MG63 (cell line): ENCODE measurements around the gene PANX3. TPM values are rescaled to one million over a fixed set of nuclear protein-coding genes. Genes with fewer than 3 reads are reported as not detected.

Experiments
- DNase-seq: peaks from one replicate; pipeline ENCODE4 v3.0.0-alpha.2; 2020
- H3K27me3 ChIP-seq: fragments of 250-450 bp; sonication (Bioruptor Pico); 2 replicates; pipeline ENCODE4 v1.5.1; 2020; ENCODE audit warnings: mild to moderate bottlenecking, moderate library complexity
- H3K36me3 ChIP-seq: fragments of 250-450 bp; sonication (Bioruptor Pico); 2 replicates; pipeline ENCODE4 v1.5.1; 2020; ENCODE audit warnings: mild to moderate bottlenecking, moderate library complexity
- H3K4me3 ChIP-seq: fragments of 250-450 bp; sonication (Bioruptor Pico); 2 replicates; pipeline ENCODE4 v1.5.1; 2020; ENCODE audit warnings: mild to moderate bottlenecking, moderate library complexity
- H3K9me3 ChIP-seq: fragments of 250-450 bp; sonication (Bioruptor Pico); 2 replicates; pipeline ENCODE4 v1.5.1; 2020; ENCODE audit warnings: mild to moderate bottlenecking, moderate library complexity
- total RNA-seq: library from RNA; depleted of rRNA; stranded (reverse); fragments of >200 nt; shearing (Covaris generic); gene quantifications from 2 replicates; pipeline ENCODE4 v1.2.3, GENCODE V29; 2014; ENCODE audit warnings: low replicate concordance; rRNA removed

The PANX3 gene, protein sequence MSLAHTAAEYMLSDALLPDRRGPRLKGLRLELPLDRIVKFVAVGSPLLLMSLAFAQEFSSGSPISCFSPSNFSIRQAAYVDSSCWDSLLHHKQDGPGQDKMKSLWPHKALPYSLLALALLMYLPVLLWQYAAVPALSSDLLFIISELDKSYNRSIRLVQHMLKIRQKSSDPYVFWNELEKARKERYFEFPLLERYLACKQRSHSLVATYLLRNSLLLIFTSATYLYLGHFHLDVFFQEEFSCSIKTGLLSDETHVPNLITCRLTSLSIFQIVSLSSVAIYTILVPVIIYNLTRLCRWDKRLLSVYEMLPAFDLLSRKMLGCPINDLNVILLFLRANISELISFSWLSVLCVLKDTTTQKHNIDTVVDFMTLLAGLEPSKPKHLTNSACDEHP
- not detected in 2 replicates for total RNA-seq

DNA sequence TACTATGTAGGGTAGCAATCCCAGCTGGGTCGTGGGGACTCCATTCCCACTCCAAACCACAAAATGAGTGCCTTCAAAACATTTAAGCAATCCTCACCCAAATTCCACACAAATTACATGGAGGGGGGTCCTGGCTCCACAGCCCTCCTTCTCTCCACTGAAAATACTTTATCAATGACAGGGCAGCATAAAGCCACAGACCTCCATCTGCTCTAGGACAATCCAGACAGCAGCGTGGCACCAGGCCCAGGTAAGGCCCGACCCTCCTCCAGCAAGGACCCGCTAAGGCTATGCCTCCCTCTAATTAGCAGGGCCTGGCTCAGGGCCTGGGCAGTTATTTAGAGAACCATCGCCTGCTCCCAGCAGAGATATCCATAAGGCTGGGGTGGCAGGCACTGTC lies at the start of gene PANX3:
Gene PANX3 (plus strand): TSS at position 365 of the 400 bp plus-strand sequence. CDS start 129 bp downstream, outside the sequence.
- no peaks in the 10 kb centered on the region for H3K9me3 ChIP-seq
- no peak for DNase-seq

DNA sequence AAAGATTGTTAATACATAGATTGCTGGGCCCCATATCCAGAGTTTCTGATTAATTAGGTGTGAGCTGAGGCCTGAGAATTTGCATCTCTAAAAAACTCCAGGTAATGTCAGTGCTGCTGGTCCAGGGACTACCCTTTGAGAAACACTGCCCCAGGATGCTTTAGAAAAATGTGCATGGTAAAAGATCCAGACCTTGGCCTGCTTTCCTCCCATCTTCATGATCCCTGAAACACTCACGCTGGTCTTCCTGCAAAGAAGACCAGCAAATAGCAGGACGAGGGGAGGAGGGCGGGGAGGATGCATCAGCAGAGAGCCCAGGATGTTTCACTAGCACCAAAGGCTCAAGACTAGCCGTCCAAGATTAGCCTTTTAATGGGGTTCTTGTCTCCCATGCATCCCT lies 41.5 kb upstream of the PANX3 start, which contains the start of gene OR8A1:
Gene OR8A1 (plus strand): TSS at position 301 of the 400 bp plus-strand sequence. CDS start 123 bp downstream, outside the sequence.
- Histone ChIP-seq H3K9me3 (no peaks in the 10 kb centered on the region), H3K27me3 (no peaks in the 10 kb centered on the region; the same call in none of the 2 replicates), H3K4me3 (no peak within 1 kb of the TSS), H3K36me3 (no peaks in the 10 kb centered on the region)
- DNase-seq = no peak

More for the DNA sequence above, at the start of gene PANX3:
- Histone ChIP-seq H3K4me3 (no peak within 1 kb of the TSS), H3K36me3 (no peaks in the 10 kb centered on the region), H3K27me3 (0 out of 2 replicates have a peak, but pooled peaks cover 2% of the 10 kb centered on the region)

DNA sequence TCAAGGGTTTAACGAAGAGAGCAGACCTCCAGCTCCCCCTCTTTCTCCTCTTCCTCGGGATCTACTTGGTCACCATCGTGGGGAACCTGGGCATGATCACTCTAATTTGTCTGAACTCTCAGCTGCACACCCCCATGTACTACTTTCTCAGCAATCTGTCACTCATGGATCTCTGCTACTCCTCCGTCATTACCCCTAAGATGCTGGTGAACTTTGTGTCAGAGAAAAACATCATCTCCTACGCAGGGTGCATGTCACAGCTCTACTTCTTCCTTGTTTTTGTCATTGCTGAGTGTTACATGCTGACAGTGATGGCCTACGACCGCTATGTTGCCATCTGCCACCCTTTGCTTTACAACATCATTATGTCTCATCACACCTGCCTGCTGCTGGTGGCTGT lies 41.1 kb upstream of the PANX3 start:
- Histone ChIP-seq H3K4me3 (no peak overlapping the region), H3K9me3 (no peaks in the 10 kb centered on the region), H3K36me3 (no peaks in the 10 kb centered on the region), H3K27me3 (no peaks in the 10 kb centered on the region; the same call in none of the 2 replicates)
- DNase-seq = no peak

DNA sequence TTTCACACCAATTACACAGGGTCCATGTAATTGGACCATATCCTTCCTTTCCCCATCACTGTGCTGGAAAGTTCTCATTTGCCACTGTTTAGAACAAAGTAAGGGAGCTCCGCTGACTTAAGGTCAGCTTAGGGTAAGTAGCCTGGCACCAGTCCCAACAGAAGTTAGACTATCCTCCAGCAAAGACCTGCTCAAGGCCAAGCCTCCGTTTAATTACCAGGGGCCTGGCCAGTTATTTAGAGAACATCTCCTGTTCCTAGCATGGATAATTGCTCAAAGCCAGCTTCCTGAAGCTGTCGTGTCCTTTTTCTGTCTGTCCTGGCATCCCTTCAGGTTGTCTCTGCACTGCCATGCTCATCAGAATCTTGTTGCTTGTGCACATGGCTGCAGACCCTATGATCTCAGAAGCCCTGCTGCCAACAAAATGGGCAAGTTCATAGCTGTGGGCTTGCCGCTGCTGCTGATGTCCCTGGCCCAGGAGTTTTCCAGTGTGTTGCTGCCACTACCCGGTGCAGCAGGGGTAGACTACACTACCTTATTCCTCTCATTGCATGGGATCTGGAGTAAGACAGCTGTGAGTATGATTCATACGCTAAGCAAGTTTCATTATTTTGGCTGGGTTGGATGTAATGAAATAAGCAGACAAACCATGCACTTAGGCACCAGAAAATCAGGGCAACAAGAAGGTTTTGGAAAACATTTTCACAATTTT lies 33.4 kb upstream of the PANX3 start:
- Histone ChIP-seq H3K4me3 (no peak overlapping the region), H3K9me3 (no peaks in the 10 kb centered on the region), H3K27me3 (no peaks in the 10 kb centered on the region; the same call in 1 of the 2 replicates), H3K36me3 (no peaks in the 10 kb centered on the region)
- DNase-seq = peak; percentile 6

DNA sequence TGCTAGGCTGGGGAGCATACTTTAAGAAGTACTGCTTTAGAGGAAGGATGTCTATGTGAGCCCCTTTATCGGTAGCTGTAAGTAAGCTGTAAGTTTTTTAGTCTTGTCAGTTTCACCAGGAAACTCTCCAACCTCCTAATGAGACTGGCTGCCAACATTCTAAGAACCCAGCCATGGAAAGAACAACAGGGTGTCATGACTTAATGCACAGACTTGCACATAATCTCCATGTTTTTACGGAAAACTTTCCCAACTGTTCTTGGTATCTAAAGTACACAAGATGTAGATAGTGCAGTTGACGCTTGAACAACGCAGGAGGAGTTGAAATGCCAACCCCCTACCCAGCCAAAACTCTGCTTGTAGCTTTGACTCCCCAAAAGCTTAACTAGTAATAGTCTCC lies 32.5 kb upstream of the PANX3 start:
- Histone ChIP-seq H3K36me3 (no peaks in the 10 kb centered on the region), H3K9me3 (no peaks in the 10 kb centered on the region), H3K4me3 (no peak overlapping the region), H3K27me3 (no peaks in the 10 kb centered on the region)
- DNase-seq = no peak

DNA sequence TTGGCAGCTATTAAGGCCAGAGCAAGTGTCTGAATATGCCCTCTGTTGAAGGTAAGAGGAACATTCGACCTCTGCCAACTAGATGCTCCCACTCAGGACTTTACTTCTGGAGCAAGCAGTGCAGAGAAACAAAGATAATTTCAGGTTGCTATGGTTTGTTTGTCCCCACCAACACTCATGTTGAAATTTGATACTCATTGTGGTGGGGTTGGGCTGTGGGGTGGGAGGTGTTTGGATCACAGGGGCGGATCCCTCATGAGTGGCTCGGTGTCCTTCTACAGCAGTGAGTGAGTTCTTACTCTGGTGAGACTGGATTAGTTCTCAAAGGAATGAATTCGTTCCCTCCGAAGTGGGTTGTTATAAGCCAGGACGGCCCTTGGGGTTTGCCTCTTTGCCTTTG lies 29.4 kb upstream of the PANX3 start:
- DNase-seq = no peak

DNA sequence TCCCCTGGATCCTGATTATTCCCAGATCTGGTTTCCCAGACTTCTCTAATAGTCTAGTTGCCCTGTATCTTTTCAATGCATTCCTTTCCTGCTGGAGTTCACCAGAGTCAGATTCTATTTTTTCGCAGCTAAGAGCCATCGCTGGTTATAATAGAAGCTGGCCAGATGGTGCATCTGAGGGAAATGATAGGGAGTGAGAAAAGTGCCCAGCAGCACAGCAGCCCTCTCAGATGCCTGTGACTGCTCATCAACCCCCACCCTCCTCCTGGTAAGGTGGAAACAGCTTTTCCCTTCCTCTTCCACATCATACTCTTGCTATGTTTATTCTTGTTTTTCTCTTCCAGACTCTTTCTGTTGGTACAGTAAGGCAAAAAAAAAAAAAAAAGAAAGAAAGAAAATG lies 28.7 kb upstream of the PANX3 start:
- no peak for DNase-seq
- Histone ChIP-seq H3K36me3 (no peaks in the 10 kb centered on the region), H3K27me3 (no peaks in the 10 kb centered on the region), H3K4me3 (no peak overlapping the region), H3K9me3 (no peaks in the 10 kb centered on the region)

More for the DNA sequence above, 29.4 kb upstream of the PANX3 start:
- Histone ChIP-seq H3K27me3 (no peaks in the 10 kb centered on the region), H3K9me3 (no peaks in the 10 kb centered on the region), H3K36me3 (no peaks in the 10 kb centered on the region), H3K4me3 (no peak overlapping the region)

DNA sequence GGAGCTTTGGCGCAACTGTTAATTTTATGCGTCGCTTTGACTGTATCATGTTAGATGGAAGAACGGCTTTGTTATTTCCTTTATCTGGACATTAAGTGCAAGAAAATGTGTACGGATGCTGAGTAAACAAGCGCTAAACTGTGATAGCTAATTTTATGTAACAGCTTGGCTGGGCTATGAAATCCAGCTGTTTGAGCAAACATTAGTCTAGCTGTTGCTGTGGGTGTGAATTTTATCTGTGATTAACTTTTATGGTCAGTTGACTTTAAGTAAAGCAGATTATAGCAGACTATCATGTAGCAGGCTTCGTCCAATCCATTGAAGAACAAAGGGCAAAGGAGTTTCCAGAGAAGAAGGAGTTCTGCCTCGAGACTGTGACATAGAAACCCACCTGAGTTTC lies 27.4 kb upstream of the PANX3 start:
- Histone ChIP-seq H3K36me3 (no peaks in the 10 kb centered on the region), H3K9me3 (no peaks in the 10 kb centered on the region), H3K27me3 (no peaks in the 10 kb centered on the region), H3K4me3 (no peak overlapping the region)
- no peak for DNase-seq

DNA sequence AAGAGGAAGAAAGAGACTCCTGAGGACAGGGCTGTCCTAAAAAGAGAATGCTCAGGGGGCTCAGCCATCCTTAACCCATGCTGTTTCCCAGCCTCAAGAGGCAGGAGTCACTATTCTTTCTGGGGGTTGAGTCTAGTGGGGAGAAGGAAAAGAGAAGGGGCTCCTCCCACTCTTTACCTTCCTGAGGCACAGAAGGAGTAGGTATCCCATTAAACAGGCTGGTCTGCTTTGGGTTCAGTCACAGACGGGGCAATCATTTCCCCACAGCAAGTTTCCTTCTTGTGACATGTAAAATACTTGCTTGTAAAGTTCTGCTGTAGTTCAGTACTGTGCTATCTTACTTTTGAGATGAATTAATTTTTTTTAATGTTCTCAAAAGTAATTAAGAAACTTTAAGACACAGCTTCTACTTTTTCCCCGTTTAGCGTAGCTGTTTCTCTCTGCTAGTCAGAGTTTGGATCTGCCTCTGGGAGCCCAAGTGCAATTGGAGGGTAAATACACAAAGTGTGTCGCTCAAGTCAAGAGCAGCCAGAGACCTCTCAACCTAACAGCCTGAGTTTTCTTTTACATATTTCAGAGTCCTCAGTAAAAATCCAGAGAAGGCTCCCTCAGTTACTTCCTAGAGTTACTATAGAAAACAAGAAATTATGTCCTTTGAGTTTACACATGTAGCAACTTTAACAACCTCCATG lies 26.4 kb upstream of the PANX3 start:
- no peaks in the 10 kb centered on the region for H3K36me3 ChIP-seq

DNA sequence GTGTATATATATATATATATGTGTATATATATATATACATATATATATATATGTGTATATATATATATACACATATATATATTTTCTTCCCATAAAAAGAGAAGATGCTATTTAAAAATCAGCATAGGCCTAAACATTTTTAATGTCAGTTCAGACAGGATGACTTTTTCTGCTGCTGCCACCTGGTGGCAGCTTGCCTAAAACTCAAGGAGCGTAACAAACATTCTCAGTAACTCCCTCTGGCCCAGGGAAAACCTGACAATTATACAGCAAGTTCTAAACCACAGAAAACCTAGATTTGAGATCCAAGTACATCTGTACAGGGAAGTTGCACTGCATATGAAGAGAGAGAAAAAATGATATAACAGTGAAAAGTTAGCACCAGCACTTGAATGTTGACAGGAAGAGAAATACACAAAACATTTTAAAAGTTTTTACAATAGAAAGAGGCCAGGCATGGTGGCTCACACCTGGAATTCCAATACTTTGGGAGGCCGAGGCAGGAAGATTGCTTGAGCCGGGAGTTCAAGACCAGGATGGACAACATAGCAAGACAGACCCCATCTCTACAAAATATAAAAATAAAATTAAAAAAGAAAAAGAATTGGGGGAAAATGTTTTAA lies 24.9 kb upstream of the PANX3 start:
- Histone ChIP-seq H3K4me3 (no peak overlapping the region), H3K9me3 (no peaks in the 10 kb centered on the region), H3K27me3 (no peaks in the 10 kb centered on the region), H3K36me3 (no peaks in the 10 kb centered on the region)
- DNase-seq = peak; percentile 32

More for the DNA sequence above, 26.4 kb upstream of the PANX3 start:
- Histone ChIP-seq H3K4me3 (no peak overlapping the region), H3K9me3 (no peaks in the 10 kb centered on the region), H3K27me3 (no peaks in the 10 kb centered on the region)
- no peak for DNase-seq

DNA sequence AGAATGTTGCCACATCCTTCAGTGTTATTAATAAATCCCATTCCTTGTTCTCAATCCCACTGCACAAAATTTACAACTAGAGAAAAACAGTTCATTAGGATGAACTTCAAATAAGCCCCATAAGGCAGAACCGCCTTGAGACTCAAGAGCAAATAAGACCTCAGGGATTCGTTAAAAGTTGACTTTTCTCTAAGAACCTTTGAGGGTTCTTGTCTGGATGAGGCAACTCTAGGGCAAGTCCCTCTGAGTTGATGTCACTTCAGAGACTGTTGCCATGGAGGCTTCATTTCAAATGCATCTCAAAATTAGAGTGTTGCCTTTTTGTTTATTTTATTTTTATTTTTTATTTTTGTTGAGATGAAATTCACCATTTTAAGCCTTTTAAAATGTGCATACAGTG lies 19.8 kb upstream of the PANX3 start:
- Histone ChIP-seq H3K9me3 (no peaks in the 10 kb centered on the region), H3K4me3 (no peak overlapping the region), H3K27me3 (no peaks in the 10 kb centered on the region; the same call in 1 of the 2 replicates), H3K36me3 (no peaks in the 10 kb centered on the region)
- DNase-seq = no peak

DNA sequence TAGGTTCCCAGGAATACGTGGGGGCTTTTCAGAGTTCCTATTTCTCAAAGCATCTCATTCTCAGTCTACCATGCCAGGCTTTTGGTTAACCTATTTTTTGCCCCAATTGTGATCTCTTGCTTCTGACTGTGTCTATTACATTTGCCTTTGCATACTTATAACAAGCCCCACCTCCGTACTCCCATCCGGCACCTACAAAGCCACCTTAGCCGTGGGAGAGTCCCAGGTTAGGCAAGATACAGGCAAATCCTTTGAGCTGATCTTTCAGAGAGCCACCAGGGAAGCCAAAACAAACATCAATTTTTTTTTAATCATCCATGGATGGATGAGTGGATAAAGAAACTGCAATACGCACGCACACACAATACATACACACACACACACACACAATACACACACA lies 18.6 kb upstream of the PANX3 start:
- Histone ChIP-seq H3K27me3 (peaks cover 7% of the 10 kb centered on the region), H3K4me3 (no peak overlapping the region), H3K9me3 (no peaks in the 10 kb centered on the region), H3K36me3 (no peaks in the 10 kb centered on the region)
- no peak for DNase-seq

DNA sequence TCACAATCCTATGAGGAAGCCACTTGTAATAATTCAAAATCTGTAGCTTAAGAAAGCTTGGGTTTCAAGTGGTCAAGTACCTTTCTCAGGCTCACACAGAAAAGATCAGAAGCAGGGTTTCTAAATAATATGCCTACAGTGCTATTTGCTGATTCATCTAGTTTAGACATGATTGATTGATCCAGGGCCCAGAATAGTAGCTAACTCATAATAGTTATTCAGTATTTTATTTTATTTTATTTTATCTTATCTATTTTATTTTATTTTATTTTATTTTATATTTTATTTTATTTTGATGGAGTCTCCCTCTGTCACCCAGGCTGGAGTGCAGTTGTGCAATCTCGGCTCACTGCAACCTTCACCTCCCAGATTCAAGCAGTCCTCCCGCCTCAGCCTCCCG lies 15.9 kb upstream of the PANX3 start:
- H3K27me3 ChIP-seq = peaks cover 7% of the 10 kb centered on the region
- no peaks in the 10 kb centered on the region for H3K36me3 ChIP-seq
- no peak overlapping the region for H3K4me3 ChIP-seq
- DNase-seq = no peak
- no peaks in the 10 kb centered on the region for H3K9me3 ChIP-seq

DNA sequence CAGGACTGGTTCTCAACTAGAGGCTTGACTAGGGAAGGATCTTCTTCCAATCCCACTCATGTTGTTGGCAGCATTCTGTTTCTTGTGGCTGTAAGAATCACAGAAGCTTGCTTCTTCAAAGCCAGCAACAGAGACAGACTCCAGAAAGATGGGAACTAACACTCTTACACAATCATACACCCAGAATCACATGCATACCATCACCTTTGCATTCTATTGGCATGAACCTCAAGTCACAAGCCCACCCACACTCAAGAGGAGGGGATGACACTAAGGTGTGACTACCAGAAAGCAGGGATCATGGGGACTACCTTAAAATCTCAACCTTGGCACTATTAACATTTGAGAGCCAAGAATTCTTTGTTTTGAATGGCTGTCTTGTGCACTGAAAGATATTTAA lies 13.6 kb upstream of the PANX3 start:
- Histone ChIP-seq H3K27me3 (peaks cover 7% of the 10 kb centered on the region), H3K4me3 (no peak overlapping the region), H3K9me3 (no peaks in the 10 kb centered on the region), H3K36me3 (no peaks in the 10 kb centered on the region)
- no peak for DNase-seq

DNA sequence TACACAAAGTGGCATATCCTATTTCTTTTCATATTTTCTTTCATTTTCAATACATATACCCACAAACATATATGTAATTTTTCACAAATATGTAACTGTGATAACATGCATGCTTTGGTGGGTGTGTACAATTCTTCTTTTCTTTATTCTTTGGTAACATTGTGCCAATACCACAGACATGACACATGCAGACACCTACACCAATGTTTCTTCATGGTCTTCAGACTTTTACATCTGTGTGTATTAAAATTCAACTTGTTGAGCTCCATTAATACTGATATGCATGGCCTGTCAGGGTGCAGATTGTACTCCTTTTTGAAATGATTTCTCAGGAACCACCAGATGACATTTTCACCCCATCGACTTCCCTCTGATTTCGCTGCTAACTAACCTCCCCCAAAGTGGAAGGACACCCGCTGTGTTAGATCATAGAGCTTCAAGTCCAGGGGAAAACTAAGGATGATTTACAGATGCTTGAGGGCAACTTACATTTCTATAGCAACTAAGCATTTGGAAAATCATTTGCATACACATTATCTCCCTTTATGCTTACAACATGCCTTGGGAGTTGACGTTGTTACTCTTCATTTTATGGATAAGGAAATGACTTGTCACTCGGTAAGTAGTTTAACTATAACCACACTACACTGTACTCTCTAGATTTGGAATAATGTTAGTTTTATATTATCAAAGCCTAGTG lies 10.5 kb upstream of the PANX3 start:
- no peaks in the 10 kb centered on the region for H3K36me3 ChIP-seq
- no peak for DNase-seq
- H3K4me3 ChIP-seq = no peak overlapping the region
- peaks cover 7% of the 10 kb centered on the region; the same call in 1 of the 2 replicates for H3K27me3 ChIP-seq
- H3K9me3 ChIP-seq = no peaks in the 10 kb centered on the region

DNA sequence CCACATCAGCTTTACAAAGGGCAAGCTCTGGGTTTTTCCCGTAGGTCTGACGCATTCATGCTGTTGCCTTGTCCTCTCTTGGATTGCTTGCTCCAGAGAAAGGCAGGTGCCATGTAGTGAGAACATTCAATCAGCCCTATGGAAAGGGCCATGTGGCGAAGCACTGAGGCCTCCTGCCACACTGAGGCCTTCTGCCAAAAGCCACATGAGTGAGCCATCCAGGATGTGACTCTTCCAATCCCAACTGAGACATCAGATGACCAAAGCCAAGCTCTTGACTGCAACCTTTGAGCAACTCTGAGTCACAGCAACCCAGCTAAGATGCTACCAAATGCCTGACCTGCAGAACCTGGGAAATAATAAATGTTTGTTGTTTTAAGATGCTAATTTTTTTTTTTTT lies 9.0 kb upstream of the PANX3 start:
- Histone ChIP-seq H3K4me3 (no peak overlapping the region), H3K36me3 (no peaks in the 10 kb centered on the region), H3K27me3 (peaks cover 3% of the 10 kb centered on the region; the same call in 1 of the 2 replicates), H3K9me3 (no peaks in the 10 kb centered on the region)
- DNase-seq = peak; percentile 48
